HG03039 (cell line): Measurements from ENCODE around the gene MECP2.

Experiments
- ATAC-seq: cut with Tn5 transposase; IDR thresholded peaks from one replicate; pipeline ENCODE4 v1.9.1; 2021; ENCODE audit warnings: mild to moderate bottlenecking, moderate library complexity; ENCODE audit not compliant: unreplicated experiment

Gene MECP2

GRCh38 chrX:153972368-153973126, 125.0 kb downstream of the MECP2 start, which contains the start of gene TMEM187:
TMEM187 (plus strand) TSS chrX:153972754; CDS start chrX:153982063, 9,309 bp downstream.
- peak; percentile 47 for ATAC-seq
